ENCODE data around the gene PLA2G7. TPM values are rescaled to one million over a fixed set of nuclear protein-coding genes. Genes with fewer than 3 reads are reported as not detected.

The PLA2G7 gene
- total RNA-seq, 1 experiment from 2014 or later = 1.7 TPM

GRCh38 chr6:46690911-46691451 is 44.2 kb downstream of the PLA2G7 start:
- H4K5ac ChIP-seq (ENCODE audit: insufficient read length, low read depth, low read length) = no peak overlapping the region
- no peak overlapping the region for H2BK5ac ChIP-seq (ENCODE audit: insufficient read length, low read length)
- H2BK120ac ChIP-seq (ENCODE audit: low read depth, low read length, poor library complexity, severe bottlenecking) = no peak overlapping the region
- H4K91ac ChIP-seq (ENCODE audit: insufficient read length, low read depth, low read length) = no peak overlapping the region
- H3K4me2 ChIP-seq (ENCODE audit: insufficient read depth, insufficient read length, low read length) = no peak overlapping the region
- no peak for DNase-seq
- H3K9ac ChIP-seq (ENCODE audit: extremely low read depth, insufficient read length, low read length) = no peak overlapping the region
- no peaks in the 10 kb centered on the region for H3K79me1 ChIP-seq (ENCODE audit: insufficient read depth, low read depth, low read length, poor library complexity, severe bottlenecking)
- no peak overlapping the region for H3K23ac ChIP-seq (ENCODE audit: insufficient read length, low read depth, low read length)
- H2BK15ac ChIP-seq (ENCODE audit: low read depth, low read length) = no peak overlapping the region
- H3K27me3 ChIP-seq (ENCODE audit: insufficient read depth, low read length) = no peaks in the 10 kb centered on the region
- WGBS (ENCODE audit: extremely low coverage, insufficient read length, low lambda C conversion rate) = no CpG with 5 or more reads among the region's 1 CpG
- no peaks in the 10 kb centered on the region for H3K9me3 ChIP-seq (ENCODE audit: control insufficient read depth, low read depth, low read length)
- Mint-ChIP-seq H3K4me3 (no peak overlapping the region), H3K27me3 (ENCODE audit: low read depth) (peaks cover 2% of the 10 kb centered on the region; the same call in 1 of the 2 replicates), H3K4me1 (no peaks in the 10 kb centered on the region), H3K9me3 (no peaks in the 10 kb centered on the region), H3K36me3 (ENCODE audit: insufficient read depth in 1 of 3, low read depth in 3 of 3) (no peaks in the 10 kb centered on the region), H3K27ac (no peak overlapping the region)
- no peaks in the 10 kb centered on the region for H3K4me1 ChIP-seq (ENCODE audit: insufficient read depth, low read length)
- H4K8ac ChIP-seq (replicated peaks; ENCODE audit: insufficient read length, low read depth, low read length) = no peak overlapping the region
- no peak for TF ChIP-seq CTCF (conservative IDR thresholded peaks at IDR 0.05)
- no peak overlapping the region for H3K18ac ChIP-seq (ENCODE audit: insufficient read length, low read depth, low read length)
- H3K14ac ChIP-seq (ENCODE audit: insufficient read depth, low read length) = no peak overlapping the region
- H3K79me2 ChIP-seq (ENCODE audit: insufficient read depth, low read length) = no peaks in the 10 kb centered on the region
- no peak overlapping the region for H3T11ph ChIP-seq (ENCODE audit: low read length)
- H3K23me2 ChIP-seq (ENCODE audit: insufficient read length, low read depth, low read length, poor library complexity, severe bottlenecking) = no peaks in the 10 kb centered on the region
- no peak overlapping the region for H2BK20ac ChIP-seq (ENCODE audit: low read depth, low read length, poor library complexity, severe bottlenecking)
- no peak overlapping the region for H2AFZ ChIP-seq (ENCODE audit: low read length)
- H2BK12ac ChIP-seq (ENCODE audit: insufficient read length, low read depth, low read length) = no peak overlapping the region
- H3K56ac ChIP-seq (ENCODE audit: insufficient read length, low read depth, low read length) = no peak overlapping the region
- no peak overlapping the region for H3K27ac ChIP-seq (ENCODE audit: insufficient read length, low read depth, low read length)
- no peak overlapping the region for H3K4ac ChIP-seq (ENCODE audit: low read depth, low read length)
- no peak overlapping the region for H2AK5ac ChIP-seq (ENCODE audit: insufficient read length, low read length)
- H4K20me1 ChIP-seq (ENCODE audit: control insufficient read depth, insufficient read depth, insufficient read length) = no peaks in the 10 kb centered on the region
